Activated T-cell treated with anti-CD3 and anti-CD28 coated beads for 24 hours (primary cell): ENCODE data around the gene EMC10.

Source experiments
- DNase-seq: peaks from one replicate; pipeline ENCODE4 v3.0.0-alpha.2; 2020; ENCODE audit warnings: low read depth

EMC10 gene

DNA sequence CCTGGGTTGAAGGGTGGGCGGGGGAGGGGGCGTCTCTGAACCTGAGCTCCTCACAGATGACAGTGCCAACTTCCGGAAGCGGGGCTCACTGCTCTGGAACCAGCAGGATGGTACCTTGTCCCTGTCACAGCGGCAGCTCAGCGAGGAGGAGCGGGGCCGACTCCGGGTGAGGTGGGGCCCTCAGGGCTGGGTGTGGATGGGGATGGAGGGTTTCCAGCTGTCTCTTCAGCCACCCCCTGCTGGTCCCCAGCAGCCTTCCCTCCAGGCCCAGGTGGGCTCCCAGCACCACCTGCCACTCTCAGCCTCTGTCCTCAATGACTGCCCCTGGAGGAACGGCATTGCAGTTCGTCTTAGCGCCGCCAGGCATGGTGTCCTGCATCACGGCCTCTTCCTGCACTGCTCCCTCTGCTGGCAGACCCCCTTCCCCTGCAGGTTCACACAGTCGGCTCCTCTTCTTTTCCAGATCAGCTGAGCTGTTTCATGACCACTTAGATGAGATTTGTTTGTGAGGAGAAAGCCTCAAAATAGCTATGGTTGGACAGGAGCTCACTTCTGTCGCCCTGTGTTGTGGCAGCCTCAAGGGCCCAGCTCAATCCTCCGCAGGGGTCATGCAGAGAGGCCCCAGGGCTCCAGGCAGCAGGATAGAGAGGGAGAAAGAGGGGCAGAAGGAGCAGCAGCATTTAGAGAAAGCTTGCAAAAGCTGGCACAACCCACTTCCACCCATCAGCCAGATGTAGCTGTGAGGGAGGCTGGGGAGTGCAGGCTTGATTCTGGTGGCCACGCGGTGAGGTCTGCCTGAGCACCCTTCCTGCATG is 2.8 kb downstream of the EMC10 start:
- no peak for DNase-seq

GRCh38 chr19:50479761-50480251 is 3.5 kb downstream of the EMC10 start:
- DNase-seq: no peak

DNA sequence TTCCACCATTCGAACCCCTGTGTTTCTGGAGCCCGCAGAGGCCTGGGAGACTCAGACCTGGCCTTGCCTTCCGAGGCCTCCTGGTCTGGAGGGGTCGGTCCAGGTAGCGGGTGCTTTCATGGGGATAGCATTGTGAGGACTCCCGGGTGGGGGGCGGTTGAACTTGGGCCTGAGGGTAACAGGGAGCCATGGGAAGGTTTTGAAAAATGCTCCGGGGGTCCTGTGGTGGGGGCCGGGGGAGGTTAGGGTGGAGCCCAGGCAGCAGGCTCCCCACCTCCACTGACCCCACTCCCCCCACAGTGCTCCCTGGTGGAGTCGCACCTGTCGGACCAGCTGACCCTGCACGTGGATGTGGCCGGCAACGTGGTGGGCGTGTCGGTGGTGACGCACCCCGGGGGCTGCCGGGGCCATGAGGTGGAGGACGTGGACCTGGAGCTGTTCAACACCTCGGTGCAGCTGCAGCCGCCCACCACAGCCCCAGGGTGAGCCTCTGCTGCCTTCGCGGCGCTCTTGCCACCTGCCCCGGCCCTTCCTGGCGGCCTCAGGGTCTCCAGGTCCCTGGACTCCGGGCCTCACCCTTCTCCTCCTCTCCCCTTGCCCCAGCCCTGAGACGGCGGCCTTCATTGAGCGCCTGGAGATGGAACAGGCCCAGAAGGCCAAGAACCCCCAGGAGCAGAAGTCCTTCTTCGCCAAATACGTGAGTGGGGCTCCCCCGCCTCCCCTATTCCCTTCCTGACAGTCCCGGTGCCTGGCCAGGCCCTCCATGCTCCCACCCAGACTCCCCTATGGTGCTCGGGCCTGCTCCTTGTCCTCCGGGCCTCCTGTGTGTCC is 4.2 kb downstream of the EMC10 start:
- DNase-seq: no peak

GRCh38 chr19:50481351-50482149 is 5.2 kb downstream of the EMC10 start:
- DNase-seq: no peak

DNA sequence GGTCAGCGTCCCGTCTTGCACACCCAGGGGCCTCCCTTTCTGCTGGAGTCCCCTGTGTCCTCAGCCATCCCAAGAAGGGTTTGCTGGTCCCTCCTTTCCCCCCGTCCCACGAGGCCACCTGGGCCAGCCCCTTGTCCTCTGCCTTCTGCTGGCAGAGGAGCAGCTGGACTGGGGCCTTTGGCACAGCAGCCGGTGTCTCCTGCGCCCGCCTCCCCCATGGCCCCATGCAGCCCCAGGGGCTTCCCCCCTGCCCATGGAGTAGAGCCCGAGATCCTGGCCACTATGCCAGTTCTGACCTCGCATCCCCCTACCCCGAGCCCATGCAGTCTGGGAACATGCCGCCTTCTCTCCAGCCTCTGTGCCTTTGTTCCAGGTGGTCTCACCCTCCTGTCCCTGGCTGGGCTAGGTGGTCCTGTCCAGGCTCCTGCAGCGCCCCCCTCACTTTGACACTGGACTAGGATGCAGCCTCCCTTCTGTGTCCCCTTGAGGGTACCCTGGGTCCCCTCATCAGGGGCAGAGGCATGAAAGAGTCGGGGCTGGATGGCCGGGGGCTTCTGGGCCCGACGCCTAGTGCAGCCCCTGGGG is 6.1 kb downstream of the EMC10 start:
- no peak for DNase-seq

GRCh38 chr19:50482916-50483315 is 6.6 kb downstream of the EMC10 start:
- DNase-seq: no peak

GRCh38 chr19:50485284-50485955 is 9.1 kb downstream of the EMC10 start:
- no peak for DNase-seq

DNA sequence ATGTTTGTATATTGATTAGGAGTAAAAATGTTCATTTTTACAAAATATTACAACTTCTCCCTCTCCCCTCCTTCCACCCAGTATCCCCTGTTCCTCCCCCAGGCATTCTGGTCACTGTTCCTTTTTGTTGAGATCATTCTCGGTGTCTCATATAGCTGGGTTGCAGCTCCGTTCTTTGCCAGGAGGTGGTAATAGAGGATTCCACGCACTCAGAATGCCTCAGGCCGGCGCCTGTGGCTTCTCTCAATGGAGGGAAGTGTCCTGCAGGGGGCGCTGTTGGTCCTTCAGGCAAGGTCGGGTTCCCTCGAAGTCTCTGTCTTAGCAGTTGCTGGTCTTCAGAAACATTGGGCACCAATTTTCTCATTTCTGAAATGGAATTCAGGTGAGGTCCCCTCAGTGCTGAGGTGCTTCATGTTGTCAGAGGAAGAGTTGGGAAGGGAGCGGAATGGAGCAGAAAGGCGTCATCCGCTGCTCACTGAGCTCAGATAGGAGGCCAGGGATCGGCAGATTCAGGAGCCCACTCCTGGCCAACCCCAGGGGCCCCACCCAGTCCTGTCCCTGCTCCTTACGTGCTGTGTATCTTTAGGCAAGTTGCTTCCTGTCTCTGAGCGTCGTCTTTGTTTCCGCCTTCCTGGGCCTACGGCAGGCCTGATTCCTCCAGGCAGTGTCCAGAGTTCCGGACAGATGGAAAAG is 10.7 kb downstream of the EMC10 start:
- peak; percentile 49 for DNase-seq

DNA sequence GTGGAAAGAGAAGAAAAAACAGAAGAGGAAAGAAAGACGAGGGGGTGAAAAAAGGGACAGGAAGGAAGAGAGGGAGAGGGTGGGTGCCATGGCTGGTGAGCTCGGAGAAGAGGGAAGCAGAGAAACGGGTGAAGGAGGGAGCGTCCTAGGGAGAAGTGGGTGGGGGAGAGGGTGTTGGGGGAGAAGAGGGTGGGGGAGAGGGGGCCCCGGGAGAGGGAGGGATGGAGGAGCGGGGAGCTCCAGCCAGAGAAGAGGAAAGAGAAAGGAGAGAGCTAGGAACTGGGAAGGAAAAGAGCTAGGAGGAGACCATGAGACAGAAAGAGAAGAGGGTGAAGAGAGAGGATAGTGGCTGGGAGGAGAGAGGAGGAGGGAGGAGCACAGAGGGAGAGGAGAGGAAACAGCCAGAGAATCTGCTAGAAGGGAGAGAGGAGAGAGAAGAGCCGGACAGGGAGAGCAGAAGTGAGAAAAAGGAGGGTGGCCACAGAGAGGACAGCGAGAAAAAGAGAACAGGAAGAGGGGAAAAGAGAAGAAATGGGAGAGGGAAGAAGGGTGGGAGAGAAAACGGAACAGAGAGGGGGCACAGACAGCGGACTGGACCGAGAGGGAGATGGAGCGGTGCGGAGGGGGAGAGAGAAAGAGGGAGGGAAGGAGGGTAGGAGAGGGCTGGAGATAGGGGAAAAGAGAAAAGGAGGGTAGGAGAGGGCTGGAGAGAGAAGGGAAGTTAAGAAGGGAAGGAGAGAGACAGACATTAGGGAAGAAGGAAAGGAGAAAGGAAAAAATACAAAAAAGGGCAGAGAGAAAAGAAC is 12.3 kb downstream of the EMC10 start:
- no peak for DNase-seq

- DNase-seq: no peak
These were observed 13.2 kb downstream of the EMC10 start for GRCh38 chr19:50489461-50490011.

DNA sequence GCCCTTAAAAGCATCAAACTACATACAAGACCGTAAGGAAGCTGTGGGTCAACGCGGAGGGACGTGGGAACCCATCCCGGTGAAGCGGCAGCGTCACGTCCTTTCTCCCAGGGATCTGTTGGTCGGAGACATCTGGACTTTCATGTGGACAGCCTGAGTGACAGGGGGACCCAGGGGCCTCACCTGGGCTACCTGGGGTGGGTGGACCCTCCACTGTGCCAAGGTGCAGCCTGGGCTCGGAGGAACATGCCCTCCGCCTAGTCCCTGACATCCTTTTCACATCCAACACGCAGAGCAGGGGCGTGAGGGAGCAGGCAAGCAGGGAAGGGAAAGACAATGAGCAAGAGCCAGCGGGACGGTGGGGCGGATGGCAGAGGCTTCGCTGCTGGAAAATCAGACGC is 14.1 kb downstream of the EMC10 start:
- DNase-seq: no peak

GRCh38 chr19:50490991-50491472 is 14.7 kb downstream of the EMC10 start:
- DNase-seq: no peak

GRCh38 chr19:50492303-50493052 is 16.2 kb downstream of the EMC10 start:
- DNase-seq: no peak

- no peak for DNase-seq
These were observed 16.9 kb downstream of the EMC10 start for GRCh38 chr19:50493171-50493570.

DNA sequence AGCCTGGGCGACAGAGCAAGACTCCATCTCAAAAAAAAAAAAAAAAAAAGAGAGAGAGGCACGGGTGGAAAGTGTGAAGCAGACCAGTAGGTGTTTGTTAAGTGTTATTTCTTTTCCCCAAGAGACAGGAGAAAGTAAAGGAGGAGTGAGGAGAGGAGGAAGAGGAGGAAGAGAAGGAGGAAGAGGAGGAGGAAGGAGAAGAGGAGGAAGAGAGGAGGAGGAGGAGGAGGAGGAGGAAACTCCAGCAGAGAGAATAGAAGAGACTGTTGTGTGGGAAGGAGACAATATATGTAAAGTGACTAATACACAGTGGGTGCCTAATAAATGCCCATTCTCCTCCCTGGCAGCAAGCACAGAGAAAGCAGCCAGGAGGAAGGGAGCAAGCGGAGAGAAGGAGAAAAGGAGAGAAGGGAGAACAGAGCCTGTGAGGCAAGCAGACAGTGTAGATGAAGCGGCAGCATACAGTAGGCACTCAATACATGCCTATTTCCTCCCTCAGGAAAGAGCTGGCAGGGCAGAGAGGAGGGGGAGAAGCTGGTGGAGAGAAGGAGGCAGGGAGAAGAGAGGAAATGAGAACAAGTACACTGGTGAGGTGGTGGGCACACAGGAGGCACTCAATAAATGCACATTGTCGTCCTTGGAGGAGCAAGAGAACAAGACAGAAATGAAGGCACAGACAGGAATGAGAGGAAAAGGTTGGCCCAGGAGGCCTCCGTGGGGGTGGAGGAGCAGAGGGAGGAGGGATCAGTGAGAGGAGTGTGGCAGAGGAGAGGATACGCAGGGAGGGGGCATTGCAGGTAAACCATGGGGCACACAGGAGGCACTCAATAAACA is 18.1 kb downstream of the EMC10 start:
- no peak for DNase-seq

DNA sequence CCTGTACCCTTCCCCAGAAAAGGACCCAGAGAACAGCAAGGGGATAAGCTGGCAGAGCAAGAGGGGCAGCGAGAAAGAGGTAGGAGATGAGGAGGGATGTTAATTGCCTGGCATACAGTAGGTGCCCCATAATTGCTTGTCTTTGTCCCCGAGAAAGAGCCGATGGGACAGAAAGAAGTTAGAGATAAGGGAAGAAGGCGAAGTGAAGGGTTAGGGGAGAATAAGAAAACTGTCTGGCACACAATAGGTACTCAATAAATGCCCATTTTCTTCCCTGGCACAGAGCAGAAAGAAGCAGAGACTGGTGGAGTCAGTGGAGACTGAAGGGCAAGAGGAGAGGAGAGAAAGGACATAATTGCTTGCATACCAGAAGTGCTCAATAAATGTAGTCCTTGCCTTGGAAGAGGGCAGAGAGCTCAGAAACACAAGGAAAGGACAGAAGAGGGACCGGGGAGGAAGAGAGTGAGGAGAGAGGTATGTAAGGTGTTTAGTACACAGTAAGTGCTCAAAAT is 18.8 kb downstream of the EMC10 start:
- no peak for DNase-seq

DNA sequence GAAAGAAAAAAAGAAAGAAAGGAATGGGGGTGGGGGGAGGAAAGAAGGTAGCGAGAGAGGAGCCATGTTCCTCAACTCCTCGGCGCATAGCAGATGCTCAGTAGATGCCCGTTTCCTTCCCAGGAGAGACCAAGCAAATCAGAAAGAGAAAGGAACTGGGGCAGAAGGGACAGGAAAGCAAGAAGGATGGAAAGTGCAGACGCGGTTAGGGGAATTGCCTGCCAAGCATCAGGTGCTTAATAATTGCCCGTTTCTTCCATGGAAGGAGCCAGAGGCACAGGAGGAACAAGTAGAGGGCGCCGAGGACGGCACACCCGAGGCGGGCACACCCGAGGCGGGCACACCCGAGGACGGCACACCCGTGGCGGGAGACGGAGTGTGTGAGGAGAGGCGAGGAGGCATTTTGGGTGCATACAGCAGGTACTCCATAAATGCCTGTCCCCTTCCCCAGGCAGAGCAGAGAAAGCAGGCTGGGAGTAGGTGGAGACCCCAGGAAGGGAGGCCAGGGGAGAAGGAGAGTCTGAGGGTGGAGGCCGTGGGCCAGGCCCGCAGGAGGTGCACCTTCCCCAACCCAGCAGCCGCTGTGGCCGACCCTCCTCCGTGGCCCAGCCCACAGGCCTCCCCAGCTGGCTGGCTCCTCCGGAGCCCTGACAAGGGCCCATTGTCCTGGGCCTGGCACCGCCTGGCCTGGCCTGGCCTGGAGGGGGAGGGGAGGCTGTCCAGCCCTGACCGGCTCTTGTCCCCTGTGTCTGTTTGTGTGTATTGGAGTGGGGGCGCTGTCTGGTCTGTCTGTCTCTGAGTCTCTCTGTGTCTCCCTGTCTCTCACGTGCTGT is 20.1 kb downstream of the EMC10 start:
- DNase-seq: no peak
